Measurements from ENCODE around the gene RPL18A.

RPL18A gene

GRCh38 chr19:17836530-17836929, 23.2 kb upstream of the RPL18A start:
- Histone ChIP-seq H3K4me2 (ENCODE audit: low read length, poor library complexity, severe bottlenecking) (no peak overlapping the region), H2AK5ac (ENCODE audit: low read length, severe bottlenecking) (no peak overlapping the region), H3K79me1 (replicated peaks; ENCODE audit: low read length, poor library complexity, severe bottlenecking) (no peaks in the 10 kb centered on the region), H3K18ac (ENCODE audit: low read depth in 1 of 2, low read length in 2 of 2) (no peak overlapping the region), H2AFZ (ENCODE audit: low read depth, low read length) (no peak overlapping the region), H3K14ac (ENCODE audit: low read length in 2 of 2) (no peak overlapping the region), H3K27me3 (ENCODE audit: control insufficient read depth in 1 of 2, insufficient read depth in 1 of 2, low read length in 2 of 2) (peaks cover 24 to 59% of the 10 kb centered on the region in 2 experiments), H3K4me3 (ENCODE audit: insufficient read depth in 1 of 2, low read depth in 1 of 2, low read length in 2 of 2) (no peak overlapping the region), H3K9me3 (ENCODE audit: control insufficient read depth, low read length) (no peaks in the 10 kb centered on the region), H2BK12ac (ENCODE audit: low read length in 2 of 2) (no peak overlapping the region), H2BK120ac (ENCODE audit: low read depth, low read length) (no peak overlapping the region), H3K9ac (ENCODE audit: low read length) (no peak overlapping the region), H3K23ac (ENCODE audit: low read length in 2 of 2) (no peak overlapping the region), H3K4me1 (ENCODE audit: control insufficient read depth, insufficient read depth, low read depth, low read length) (peaks cover 7% of the 10 kb centered on the region), H3K4ac (ENCODE audit: low read depth in 1 of 2, low read length in 2 of 2) (no peak overlapping the region), H2BK15ac (ENCODE audit: low read depth, poor library complexity, severe bottlenecking) (no peak overlapping the region), H4K91ac (ENCODE audit: low read length) (no peak overlapping the region), H3K27ac (ENCODE audit: low read length, poor library complexity, severe bottlenecking) (no peak overlapping the region), H3K36me3 (ENCODE audit: control insufficient read depth in 1 of 2, insufficient read depth in 2 of 2, low read depth in 1 of 2, low read length in 2 of 2) (no peaks in the 10 kb centered on the region), H4K8ac (ENCODE audit: low read length) (no peak overlapping the region), H2BK5ac (ENCODE audit: low read depth, low read length, poor library complexity, severe bottlenecking) (no peak overlapping the region)
- no peak for DNase-seq
- WGBS: 57% methylated on average over 4 of the region's 4 CpGs

GRCh38 chr19:17837972-17838371, 21.7 kb upstream of the RPL18A start:
- H3K36me3 ChIP-seq (ENCODE audit: control insufficient read depth in 1 of 2, insufficient read depth in 2 of 2, low read depth in 1 of 2, low read length in 2 of 2): no peaks in the 10 kb centered on the region
- H2BK15ac ChIP-seq (ENCODE audit: low read depth, poor library complexity, severe bottlenecking): no peak overlapping the region
- no peak for DNase-seq
- H3K9me3 ChIP-seq (ENCODE audit: control insufficient read depth, low read length): no peaks in the 10 kb centered on the region
- H2AFZ ChIP-seq (ENCODE audit: low read depth, low read length): no peak overlapping the region
- WGBS: 82% methylated on average over 6 of the region's 7 CpGs
- H3K23ac ChIP-seq (ENCODE audit: low read length in 2 of 2): no peak overlapping the region
- H3K4me1 ChIP-seq (ENCODE audit: control insufficient read depth, insufficient read depth, low read depth, low read length): peaks cover 17% of the 10 kb centered on the region
- H3K9ac ChIP-seq (ENCODE audit: low read length): no peak overlapping the region
- no peak overlapping the region for H2BK5ac ChIP-seq (ENCODE audit: low read depth, low read length, poor library complexity, severe bottlenecking)
- H4K8ac ChIP-seq (ENCODE audit: low read length): no peak overlapping the region
- H3K27me3 ChIP-seq (ENCODE audit: control insufficient read depth in 1 of 2, insufficient read depth in 1 of 2, low read length in 2 of 2): peaks cover 35 to 58% of the 10 kb centered on the region in 2 experiments
- H3K4ac ChIP-seq (ENCODE audit: low read depth in 1 of 2, low read length in 2 of 2): no peak overlapping the region
- no peak overlapping the region for H2AK5ac ChIP-seq (ENCODE audit: low read length, severe bottlenecking)
- no peak overlapping the region for H3K18ac ChIP-seq (ENCODE audit: low read depth in 1 of 2, low read length in 2 of 2)
- no peak overlapping the region for H3K27ac ChIP-seq (ENCODE audit: low read length, poor library complexity, severe bottlenecking)
- H2BK12ac ChIP-seq (ENCODE audit: low read length in 2 of 2): no peak overlapping the region
- no peak overlapping the region for H4K91ac ChIP-seq (ENCODE audit: low read length)
- no peak overlapping the region for H2BK120ac ChIP-seq (ENCODE audit: low read depth, low read length)
- H3K14ac ChIP-seq (ENCODE audit: low read length in 2 of 2): no peak overlapping the region
- no peak overlapping the region for H3K4me2 ChIP-seq (ENCODE audit: low read length, poor library complexity, severe bottlenecking)
- no peaks in the 10 kb centered on the region for H3K79me1 ChIP-seq (replicated peaks; ENCODE audit: low read length, poor library complexity, severe bottlenecking)
- no peak overlapping the region for H3K4me3 ChIP-seq (ENCODE audit: insufficient read depth in 1 of 2, low read depth in 1 of 2, low read length in 2 of 2)

GRCh38 chr19:17840019-17840418, 19.7 kb upstream of the RPL18A start:
- Histone ChIP-seq H3K9me3 (ENCODE audit: control insufficient read depth, low read length) (no peaks in the 10 kb centered on the region), H4K91ac (ENCODE audit: low read length) (no peak overlapping the region), H2AK5ac (ENCODE audit: low read length, severe bottlenecking) (no peak overlapping the region), H3K14ac (ENCODE audit: low read length in 2 of 2) (no peak overlapping the region), H3K36me3 (ENCODE audit: control insufficient read depth in 1 of 2, insufficient read depth in 2 of 2, low read depth in 1 of 2, low read length in 2 of 2) (no peaks in the 10 kb centered on the region), H2BK5ac (ENCODE audit: low read depth, low read length, poor library complexity, severe bottlenecking) (no peak overlapping the region), H3K27ac (ENCODE audit: low read length, poor library complexity, severe bottlenecking) (no peak overlapping the region), H2BK120ac (ENCODE audit: low read depth, low read length) (no peak overlapping the region), H3K4me1 (ENCODE audit: control insufficient read depth, insufficient read depth, low read depth, low read length) (peaks cover 17% of the 10 kb centered on the region), H3K4me2 (ENCODE audit: low read length, poor library complexity, severe bottlenecking) (no peak overlapping the region), H3K9ac (ENCODE audit: low read length) (no peak overlapping the region), H3K4ac (ENCODE audit: low read depth in 1 of 2, low read length in 2 of 2) (no peak overlapping the region), H4K8ac (ENCODE audit: low read length) (no peak overlapping the region), H2AFZ (ENCODE audit: low read depth, low read length) (no peak overlapping the region), H3K79me1 (replicated peaks; ENCODE audit: low read length, poor library complexity, severe bottlenecking) (no peaks in the 10 kb centered on the region), H2BK12ac (ENCODE audit: low read length in 2 of 2) (no peak overlapping the region), H3K23ac (ENCODE audit: low read length in 2 of 2) (no peak overlapping the region), H3K27me3 (ENCODE audit: control insufficient read depth in 1 of 2, insufficient read depth in 1 of 2, low read length in 2 of 2) (peaks cover 47 to 64% of the 10 kb centered on the region in 2 experiments), H3K4me3 (ENCODE audit: insufficient read depth in 1 of 2, low read depth in 1 of 2, low read length in 2 of 2) (no peak overlapping the region), H3K18ac (ENCODE audit: low read depth in 1 of 2, low read length in 2 of 2) (no peak overlapping the region), H2BK15ac (ENCODE audit: low read depth, poor library complexity, severe bottlenecking) (no peak overlapping the region)
- 86% methylated on average over 6 of the region's 6 CpGs for WGBS
- DNase-seq: no peak

- no peak for DNase-seq
- H3K14ac ChIP-seq (ENCODE audit: low read length in 2 of 2): no peak overlapping the region
- H4K91ac ChIP-seq (ENCODE audit: low read length): no peak overlapping the region
- no peaks in the 10 kb centered on the region for H3K36me3 ChIP-seq (ENCODE audit: control insufficient read depth in 1 of 2, insufficient read depth in 2 of 2, low read depth in 1 of 2, low read length in 2 of 2)
- no peak overlapping the region for H3K4ac ChIP-seq (ENCODE audit: low read depth in 1 of 2, low read length in 2 of 2)
- peaks cover 17% of the 10 kb centered on the region for H3K4me1 ChIP-seq (ENCODE audit: control insufficient read depth, insufficient read depth, low read depth, low read length)
- H2BK15ac ChIP-seq (ENCODE audit: low read depth, poor library complexity, severe bottlenecking): no peak overlapping the region
- peak overlapping the region in 1 of 2 experiments; percentile 75 for H3K23ac ChIP-seq (ENCODE audit: low read length in 2 of 2)
- peaks cover 38 to 55% of the 10 kb centered on the region in 2 experiments for H3K27me3 ChIP-seq (ENCODE audit: control insufficient read depth in 1 of 2, insufficient read depth in 1 of 2, low read length in 2 of 2)
- WGBS: 21% methylated on average over 22 of the region's 30 CpGs
- no peak overlapping the region for H2AK5ac ChIP-seq (ENCODE audit: low read length, severe bottlenecking)
- H2BK120ac ChIP-seq (ENCODE audit: low read depth, low read length): no peak overlapping the region
- H3K4me2 ChIP-seq (ENCODE audit: low read length, poor library complexity, severe bottlenecking): peak overlapping the region; percentile 12
- peak overlapping the region in 1 of 2 experiments; percentile 51 for H3K4me3 ChIP-seq (ENCODE audit: insufficient read depth in 1 of 2, low read depth in 1 of 2, low read length in 2 of 2)
- no peak overlapping the region for H3K27ac ChIP-seq (ENCODE audit: low read length, poor library complexity, severe bottlenecking)
- H2BK12ac ChIP-seq (ENCODE audit: low read length in 2 of 2): no peak overlapping the region
- H4K8ac ChIP-seq (ENCODE audit: low read length): peak overlapping the region; percentile 82
- no peaks in the 10 kb centered on the region for H3K9me3 ChIP-seq (ENCODE audit: control insufficient read depth, low read length)
- no peak overlapping the region for H2AFZ ChIP-seq (ENCODE audit: low read depth, low read length)
- no peak overlapping the region for H2BK5ac ChIP-seq (ENCODE audit: low read depth, low read length, poor library complexity, severe bottlenecking)
- H3K79me1 ChIP-seq (replicated peaks; ENCODE audit: low read length, poor library complexity, severe bottlenecking): no peaks in the 10 kb centered on the region
- peak overlapping the region; percentile 15 for H3K9ac ChIP-seq (ENCODE audit: low read length)
- peak overlapping the region; percentile 30 to 42 for H3K18ac ChIP-seq (ENCODE audit: low read depth in 1 of 2, low read length in 2 of 2)
These were observed 18.3 kb upstream of the RPL18A start for GRCh38 chr19:17841371-17841809.
